GM23338 (cell line): ENCODE measurements around the gene KCNT1.

ENCODE experiments used
- ZNF114 ChIP-seq: fragments of 250-450 bp; sonication (Bioruptor Pico); IDR thresholded peaks from 2 replicates; pipeline ENCODE4 v1.5.0; 2020; ENCODE audit warnings: mild to moderate bottlenecking, moderate library complexity
- TF ChIP-seq, protein P1 (sequence below), 2 experiments: fragments of 200-600 bp in 1 of 2; sonication (generic) in 1 of 2; conservative IDR thresholded peaks; 2 replicates each; pipeline versions ENCODE4 v1.5.1 to v1.6.1; 2016 to 2017; ENCODE audit warnings: antibody characterized with exemption in 2 of 2, low read depth in 2 of 2, mild to moderate bottlenecking in 2 of 2, moderate library complexity in 1 of 2

DNA sequence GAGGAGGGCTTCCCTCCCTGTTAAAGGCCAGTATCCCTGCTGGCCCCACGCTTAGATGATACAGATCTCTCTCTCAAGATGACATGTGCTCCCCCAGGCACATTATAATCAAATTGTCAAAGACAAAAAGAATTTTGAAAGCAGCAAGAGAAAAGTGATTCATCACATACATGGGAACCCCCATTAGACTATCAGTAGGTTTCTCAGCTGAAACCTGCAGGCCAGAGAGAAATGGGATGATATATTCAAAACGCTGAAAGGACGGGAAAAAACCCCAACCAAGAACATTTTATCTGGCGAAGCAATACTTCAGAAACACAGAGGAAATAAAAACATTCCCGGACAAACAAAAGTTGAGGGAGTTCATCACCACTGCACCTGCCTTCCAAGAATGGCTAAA is 126.7 kb downstream of the KCNT1 start:
- TF ChIP-seq, protein P1, sequence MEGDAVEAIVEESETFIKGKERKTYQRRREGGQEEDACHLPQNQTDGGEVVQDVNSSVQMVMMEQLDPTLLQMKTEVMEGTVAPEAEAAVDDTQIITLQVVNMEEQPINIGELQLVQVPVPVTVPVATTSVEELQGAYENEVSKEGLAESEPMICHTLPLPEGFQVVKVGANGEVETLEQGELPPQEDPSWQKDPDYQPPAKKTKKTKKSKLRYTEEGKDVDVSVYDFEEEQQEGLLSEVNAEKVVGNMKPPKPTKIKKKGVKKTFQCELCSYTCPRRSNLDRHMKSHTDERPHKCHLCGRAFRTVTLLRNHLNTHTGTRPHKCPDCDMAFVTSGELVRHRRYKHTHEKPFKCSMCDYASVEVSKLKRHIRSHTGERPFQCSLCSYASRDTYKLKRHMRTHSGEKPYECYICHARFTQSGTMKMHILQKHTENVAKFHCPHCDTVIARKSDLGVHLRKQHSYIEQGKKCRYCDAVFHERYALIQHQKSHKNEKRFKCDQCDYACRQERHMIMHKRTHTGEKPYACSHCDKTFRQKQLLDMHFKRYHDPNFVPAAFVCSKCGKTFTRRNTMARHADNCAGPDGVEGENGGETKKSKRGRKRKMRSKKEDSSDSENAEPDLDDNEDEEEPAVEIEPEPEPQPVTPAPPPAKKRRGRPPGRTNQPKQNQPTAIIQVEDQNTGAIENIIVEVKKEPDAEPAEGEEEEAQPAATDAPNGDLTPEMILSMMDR (conservative IDR thresholded peaks at IDR 0.05; ENCODE audit: low read depth in 2 of 2): no peak
- TF ChIP-seq ZNF114 (CRISPR knock-in tag): no peak
